Globus pallidus (tissue), 1 donor: ENCODE measurements around the gene NR0B2.
"Not testable (repeated sequence)": the region's sequence is repeated elsewhere in the genome, so short reads cannot be mapped to it uniquely, and the experiment has no call there.

Source experiments
- DNase-seq: peaks from one replicate; pipeline ENCODE4 v3.0.0-alpha.2; 2015; ENCODE audit warnings: low spot score

The NR0B2 gene

DNA sequence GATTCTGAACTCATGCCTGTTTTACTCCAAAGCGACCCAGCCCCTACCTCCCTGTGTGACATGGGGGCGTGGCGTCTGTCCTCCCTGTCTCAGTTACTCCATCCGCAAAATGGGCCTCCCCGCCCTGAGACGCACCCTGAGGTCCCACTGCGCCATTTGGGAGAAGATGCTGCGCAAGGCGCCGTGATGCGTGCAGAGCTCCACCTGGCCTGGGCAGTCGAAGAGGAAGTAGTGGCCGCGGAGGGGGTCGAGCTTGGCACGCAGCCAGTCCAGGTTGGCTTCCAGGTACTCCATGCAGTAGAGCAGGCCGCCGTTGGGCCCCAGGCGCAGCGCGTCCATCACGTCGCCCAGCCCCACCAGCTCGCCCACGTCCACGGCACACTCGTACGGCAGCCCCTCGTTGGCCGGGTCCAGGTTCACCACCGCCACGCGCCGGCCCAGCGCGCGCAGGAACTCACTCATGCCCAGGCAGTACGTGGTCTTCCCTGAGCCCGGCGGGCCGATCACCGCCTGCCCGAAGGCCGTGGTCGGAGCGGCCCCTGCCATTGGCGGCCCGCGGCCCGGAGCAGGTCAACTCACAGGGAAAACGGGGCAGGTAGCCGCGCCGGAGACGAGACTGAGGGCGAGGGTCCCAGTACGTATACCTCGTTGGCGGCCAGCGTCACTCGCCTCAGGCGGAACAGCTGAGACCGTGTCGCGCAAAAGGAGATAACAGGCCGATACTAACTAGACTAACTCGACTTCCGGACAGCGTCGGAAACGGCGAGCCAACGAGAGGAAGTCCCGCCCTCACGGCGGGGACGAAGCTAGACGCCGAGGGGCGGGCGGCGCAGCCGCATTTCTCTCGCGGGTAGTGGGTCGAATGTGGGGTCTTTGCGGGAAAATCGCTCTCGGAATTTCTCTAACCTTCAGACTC, 24.0 kb downstream of the NR0B2 start, which contains the start of gene GPN2:
TSS of gene GPN2 (minus strand) at position 733 of the 916 bp plus-strand sequence. CDS start at position 546, 187 bp downstream.
- peak; percentile 75 for DNase-seq

DNA sequence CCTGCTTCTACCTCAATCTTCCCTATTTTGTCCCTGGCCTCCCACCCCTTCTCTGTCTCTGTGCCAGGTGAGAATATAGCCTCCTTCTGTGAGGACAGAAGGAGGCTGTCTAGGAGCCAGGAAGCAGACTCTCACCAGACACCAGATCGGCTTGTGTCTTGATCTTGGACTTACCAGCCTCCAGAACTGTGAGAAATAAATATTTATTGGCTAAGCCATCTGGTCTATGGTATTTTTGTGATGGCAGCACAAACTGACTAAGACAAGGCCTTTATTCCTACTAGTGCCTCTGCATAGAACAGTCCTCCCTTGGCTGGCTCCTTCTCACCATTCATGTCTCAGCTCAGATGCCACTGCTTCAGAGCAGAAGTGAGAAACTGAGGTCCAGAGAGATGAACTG, 25.5 kb downstream of the NR0B2 start:
- no peak for DNase-seq

DNA sequence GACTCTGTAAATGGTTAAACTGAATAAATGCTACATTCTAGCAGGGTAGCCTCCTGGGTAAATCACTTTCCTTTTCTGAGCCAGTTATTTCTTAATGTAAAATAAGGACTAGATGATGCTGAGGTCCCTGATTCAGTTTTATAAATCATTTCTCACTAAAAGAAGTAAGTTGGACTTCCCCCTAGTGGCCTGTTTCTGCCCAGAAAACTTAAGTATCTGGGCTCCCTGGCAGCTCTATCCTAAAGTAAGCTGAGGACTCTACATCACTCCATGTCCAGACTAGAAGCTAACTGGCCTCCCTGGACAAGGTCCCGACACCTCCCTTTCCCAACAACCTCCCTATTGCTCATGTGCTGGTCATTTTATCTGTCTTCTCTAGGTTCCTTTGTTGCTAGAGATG, 26.6 kb downstream of the NR0B2 start:
- DNase-seq: no peak

DNA sequence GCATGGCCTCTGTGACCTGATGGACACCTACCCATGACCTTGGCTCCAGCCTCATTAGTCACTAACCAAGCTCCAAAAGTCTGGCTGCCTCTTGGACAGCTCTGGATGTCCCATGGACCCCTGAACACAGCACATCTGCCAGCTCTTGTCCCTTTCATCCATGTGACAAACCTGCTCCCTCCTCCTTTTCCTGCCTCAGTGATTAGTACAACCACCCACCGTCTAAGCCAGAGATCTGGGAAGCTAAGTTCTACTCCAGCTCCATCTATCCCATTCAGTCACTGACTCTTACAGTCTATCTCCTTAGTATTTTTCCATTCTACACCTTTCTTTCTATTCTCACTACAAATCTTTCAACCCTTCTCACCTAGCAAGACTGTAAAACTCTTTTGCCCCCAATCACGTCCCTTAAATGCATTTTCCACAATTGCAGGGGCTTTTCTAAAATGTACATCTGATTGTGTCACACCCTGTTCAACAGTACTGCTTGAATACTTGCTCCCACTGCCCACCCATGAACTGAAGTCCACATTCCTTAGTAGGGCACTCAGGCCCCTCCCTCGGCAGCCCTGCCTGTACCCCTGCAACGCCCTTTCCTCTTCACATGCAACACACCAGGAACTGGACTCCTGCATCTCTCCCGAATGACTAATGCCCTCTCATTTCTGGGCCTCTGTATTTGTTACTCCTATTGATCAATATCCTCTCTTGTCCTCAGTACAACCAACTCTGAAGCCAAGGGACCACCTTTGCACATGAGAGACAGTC, 30.9 kb downstream of the NR0B2 start:
- no peak for DNase-seq

DNA sequence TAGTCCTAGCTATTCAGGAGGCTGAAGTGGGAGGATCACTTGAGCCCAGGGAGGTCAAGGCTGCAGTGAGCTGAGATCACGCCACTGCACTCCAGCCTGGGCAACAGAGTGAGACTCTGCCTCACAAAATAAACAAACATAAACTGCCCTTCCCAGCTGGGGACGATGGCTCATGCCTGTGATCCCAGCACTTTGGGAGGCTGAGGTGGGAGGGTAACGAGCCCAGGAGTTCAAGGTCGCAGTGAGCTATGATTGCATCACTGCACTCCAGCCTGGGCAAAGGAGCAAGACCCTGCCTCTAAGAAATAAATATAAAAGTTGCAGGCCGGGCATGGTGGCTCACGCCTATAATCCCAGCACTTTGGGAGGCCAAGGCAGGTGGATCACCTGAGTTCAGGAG, 32.2 kb downstream of the NR0B2 start:
- DNase-seq: not testable (repeated sequence)

DNA sequence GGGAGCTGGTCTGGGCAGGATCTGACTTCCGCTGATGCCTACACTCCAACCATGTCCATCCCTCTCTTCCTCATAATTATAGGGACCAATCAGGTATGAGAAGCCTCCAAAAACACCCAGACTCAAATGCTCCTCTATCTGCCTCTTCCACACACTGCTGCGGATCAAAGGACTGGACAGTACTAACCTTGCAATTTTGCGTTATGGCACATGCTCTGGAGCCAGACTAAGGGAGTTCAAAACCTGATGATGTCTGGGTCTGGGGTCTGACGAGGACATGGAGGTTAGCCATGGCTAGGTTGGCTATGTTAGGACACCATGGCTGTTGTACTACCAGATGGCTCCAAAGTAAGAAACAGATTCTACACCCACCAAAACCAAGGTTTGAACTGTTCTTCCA, 34.0 kb downstream of the NR0B2 start:
- DNase-seq: no peak

DNA sequence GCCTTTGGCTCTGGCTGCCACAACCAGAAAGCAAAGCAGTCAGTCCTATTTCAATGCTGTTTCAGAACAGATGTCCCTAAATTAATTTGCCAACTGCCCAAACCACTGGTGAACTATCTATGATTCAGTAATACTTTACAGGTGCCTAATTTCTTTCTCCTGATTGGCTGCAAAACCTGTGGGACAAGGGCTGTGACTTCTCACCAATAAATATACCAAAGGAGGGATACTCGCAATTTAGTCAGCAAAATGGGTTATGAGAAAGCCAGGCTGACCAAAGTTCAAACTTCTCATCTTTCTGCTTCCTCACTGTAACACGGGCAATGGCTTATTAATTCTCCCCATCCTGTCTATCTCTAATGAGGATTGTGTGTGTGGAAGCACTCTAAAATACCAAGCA, 36.4 kb downstream of the NR0B2 start:
- DNase-seq: no peak

DNA sequence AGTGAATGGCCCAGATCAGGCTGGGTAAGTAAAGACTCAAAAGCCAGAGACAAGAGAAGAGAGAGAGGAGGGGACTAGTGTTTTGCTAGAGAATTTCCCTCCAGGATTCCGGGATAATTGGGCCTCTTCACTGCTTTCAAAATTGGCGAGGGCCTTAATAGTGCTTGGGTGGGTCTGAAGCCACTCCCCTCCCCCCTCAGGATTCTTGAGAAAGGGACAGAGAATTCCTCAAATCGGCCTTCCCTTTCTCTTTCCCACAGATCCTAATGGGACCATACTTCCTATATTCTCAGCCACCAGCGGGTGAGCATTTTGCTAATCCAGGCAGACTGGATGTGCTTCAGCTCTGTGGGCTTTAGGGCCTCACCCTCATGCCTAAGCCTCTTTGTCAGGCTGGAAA, 38.9 kb downstream of the NR0B2 start:
- no peak for DNase-seq

DNA sequence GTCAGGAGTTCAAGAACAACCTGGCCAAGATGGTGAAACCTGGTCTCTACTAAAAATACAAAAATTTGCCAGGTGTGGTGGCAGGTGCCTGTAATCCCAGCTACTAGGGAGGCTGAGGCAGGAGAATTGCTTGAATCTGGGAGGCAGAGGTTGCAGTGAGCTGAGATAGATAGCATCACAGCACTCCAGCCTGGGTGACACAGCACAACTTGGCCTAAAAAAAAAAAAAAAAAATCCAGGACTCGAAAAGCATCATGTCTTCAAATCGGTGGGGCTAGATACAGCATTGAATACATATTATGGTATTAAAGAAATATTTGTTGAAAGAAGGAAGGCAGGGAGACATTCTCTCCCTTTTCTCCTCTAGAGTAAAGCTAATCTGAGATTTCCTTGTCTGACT, 40.7 kb downstream of the NR0B2 start:
- DNase-seq: not testable (repeated sequence)

DNA sequence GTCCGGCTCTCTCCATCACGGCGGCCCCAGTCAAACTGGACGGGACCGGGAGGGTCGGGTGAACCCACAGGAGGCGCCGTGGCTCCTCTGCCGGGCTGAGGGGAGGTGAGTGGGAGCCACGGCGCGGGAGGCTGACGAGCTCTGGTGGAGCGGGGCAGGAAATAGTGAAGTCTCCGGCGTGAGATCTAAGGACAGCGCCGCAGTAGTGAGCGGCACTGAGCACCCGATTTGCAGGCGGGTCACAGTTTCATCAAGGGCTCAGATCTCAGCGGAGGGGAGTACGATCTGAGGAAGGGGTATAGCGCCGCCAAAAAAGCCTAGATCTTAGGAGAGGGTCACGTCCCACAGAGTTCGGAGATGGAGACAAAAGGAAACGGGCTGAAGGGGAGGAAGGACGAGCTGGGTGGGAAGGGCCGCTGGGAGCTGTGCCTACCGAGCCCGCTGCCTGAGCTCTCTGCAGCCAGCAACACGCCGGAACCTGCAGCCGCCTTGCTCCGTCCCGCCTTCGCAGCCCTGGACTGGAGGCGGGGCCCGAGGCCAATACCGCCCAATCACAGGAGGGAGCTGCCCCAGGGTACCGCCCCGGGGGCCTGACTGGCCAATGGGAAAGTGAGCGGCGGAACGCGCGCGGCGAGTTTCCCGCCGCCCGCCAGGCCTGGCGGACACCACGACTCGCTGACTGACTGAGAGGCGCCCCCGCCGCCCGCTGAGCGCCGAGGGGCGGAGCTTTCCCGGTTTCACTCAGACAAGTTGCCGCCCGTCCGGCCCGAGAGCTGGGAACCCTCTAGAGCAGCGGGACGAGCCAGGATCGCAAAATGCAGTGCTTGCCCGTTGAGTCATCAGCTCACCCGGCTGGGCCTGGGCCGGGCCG, 48.9 kb downstream of the NR0B2 start:
- DNase-seq: peak; percentile 95

DNA sequence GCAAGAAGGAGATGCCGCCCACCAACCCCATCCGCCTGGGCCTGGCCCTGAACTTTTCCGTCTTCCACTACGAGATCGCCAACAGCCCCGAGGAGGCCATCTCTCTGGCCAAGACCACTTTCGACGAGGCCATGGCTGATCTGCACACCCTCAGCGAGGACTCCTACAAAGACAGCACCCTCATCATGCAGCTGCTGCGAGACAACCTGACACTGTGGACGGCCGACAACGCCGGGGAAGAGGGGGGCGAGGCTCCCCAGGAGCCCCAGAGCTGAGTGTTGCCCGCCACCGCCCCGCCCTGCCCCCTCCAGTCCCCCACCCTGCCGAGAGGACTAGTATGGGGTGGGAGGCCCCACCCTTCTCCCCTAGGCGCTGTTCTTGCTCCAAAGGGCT, 50.1 kb downstream of the NR0B2 start:
- no peak for DNase-seq

DNA sequence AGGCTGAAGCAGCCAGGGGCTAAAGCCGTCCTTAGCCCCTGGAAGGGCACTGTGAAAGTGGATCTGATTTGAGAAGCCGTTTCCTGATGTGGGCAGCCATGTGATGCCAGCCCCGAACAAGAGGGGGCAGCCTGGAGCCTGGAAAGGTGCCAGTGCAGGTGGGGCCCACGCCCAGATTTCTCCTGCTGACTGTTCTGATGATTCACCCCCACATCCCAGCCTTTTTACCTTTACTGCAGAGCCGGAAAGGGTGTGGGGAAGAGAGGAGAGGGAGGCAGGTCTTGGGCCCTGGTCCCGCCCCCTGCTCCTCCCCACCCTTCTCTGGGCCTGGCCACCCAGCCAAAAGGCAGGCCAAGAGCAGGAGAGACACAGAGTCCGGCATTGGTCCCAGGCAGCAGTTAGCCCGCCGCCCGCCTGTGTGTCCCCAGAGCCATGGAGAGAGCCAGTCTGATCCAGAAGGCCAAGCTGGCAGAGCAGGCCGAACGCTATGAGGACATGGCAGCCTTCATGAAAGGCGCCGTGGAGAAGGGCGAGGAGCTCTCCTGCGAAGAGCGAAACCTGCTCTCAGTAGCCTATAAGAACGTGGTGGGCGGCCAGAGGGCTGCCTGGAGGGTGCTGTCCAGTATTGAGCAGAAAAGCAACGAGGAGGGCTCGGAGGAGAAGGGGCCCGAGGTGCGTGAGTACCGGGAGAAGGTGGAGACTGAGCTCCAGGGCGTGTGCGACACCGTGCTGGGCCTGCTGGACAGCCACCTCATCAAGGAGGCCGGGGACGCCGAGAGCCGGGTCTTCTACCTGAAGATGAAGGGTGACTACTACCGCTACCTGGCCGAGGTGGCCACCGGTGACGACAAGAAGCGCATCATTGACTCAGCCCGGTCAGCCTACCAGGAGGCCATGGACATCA, 50.7 kb downstream of the NR0B2 start, which contains the start of gene SFN:
TSS of gene SFN (plus strand) at position 369 of the 904 bp plus-strand sequence. CDS start at position 433, 64 bp downstream.
- DNase-seq: no peak

DNA sequence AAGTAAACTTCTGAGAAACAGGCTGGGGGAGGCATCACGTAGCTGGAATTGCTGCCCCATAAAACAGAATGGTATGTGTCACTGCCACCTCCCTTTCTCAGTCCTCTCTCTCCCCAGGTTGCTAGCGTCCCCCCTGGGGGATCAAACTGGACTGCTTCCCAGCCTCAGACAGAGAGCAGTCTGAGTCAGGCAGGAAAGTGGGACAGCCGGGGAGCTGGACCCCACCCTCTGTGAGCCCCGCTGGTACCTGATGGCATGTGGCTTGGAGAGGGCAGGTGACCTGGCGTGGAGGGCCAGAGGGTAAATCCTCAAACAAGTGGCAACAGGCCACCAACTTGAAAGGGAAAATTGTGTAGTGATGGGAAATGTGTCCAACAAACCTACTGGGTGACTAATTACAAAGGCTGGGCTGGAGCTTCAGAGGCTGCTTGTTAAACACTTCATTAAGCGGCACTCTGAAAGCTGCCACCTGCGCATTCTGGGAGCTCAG, 51.8 kb downstream of the NR0B2 start:
- DNase-seq: no peak
